HFFc6 (cell line): ENCODE results near the gene AMN. TPM values are rescaled to one million over a fixed set of nuclear protein-coding genes. Genes with fewer than 3 reads are reported as not detected.

Experiments
- DNase-seq: peaks from one replicate; pipeline ENCODE4 v3.0.0-alpha.2; 2018
- H3K27ac Mint-ChIP-seq: 2 replicates; pipeline ENCODE4 v1.8.0; 2020; ENCODE audit warnings: mild to moderate bottlenecking, mixed read lengths
- H3K27me3 Mint-ChIP-seq: 2 replicates; pipeline ENCODE4 v1.8.0; 2021; ENCODE audit warnings: mild to moderate bottlenecking, moderate library complexity, mixed read lengths; ENCODE audit not compliant: insufficient read depth
- H3K36me3 Mint-ChIP-seq: 2 replicates; pipeline ENCODE4 v1.8.0; 2021; ENCODE audit warnings: low read depth, mixed read lengths
- H3K4me1 Mint-ChIP-seq: 2 replicates; pipeline ENCODE4 v1.8.0; 2020; ENCODE audit warnings: low read depth, mixed read lengths
- H3K4me3 Mint-ChIP-seq: 2 replicates; pipeline ENCODE4 v1.8.0; 2020; ENCODE audit warnings: mild to moderate bottlenecking, moderate library complexity, mixed read lengths
- H3K9me3 Mint-ChIP-seq: 2 replicates; pipeline ENCODE4 v1.8.0; 2020; ENCODE audit warnings: mild to moderate bottlenecking, mixed read lengths
- CTCF ChIP-seq: fragments of 200-600 bp; sonication (generic); IDR thresholded peaks from 2 replicates; pipeline ENCODE4 v1.5.0; 2021; ENCODE audit warnings: antibody characterized with exemption, mild to moderate bottlenecking
- total RNA-seq, 6 experiments: library from RNA; stranded (reverse); fragmentation: NEBNext Ultra II Directional; extraction: Animal tissue kit (Norgen Biotek cat#: 25700); gene quantifications; 2 replicates in 1 of 6; 3 replicates in 5 of 6; pipeline ENCODE4 v1.2.3, GENCODE V29; 2021

Gene AMN
- total RNA-seq, 6 experiments from 2014 or later = not detected

GRCh38 chr14:102878970-102879460, 43.4 kb upstream of the AMN start:
- no peaks in the 10 kb centered on the region; the same call in 1 of the 2 replicates for H3K27me3 Mint-ChIP-seq
- TF ChIP-seq CTCF = 0 out of 2 replicates have a peak, but pooled peaks have one; percentile 6
- H3K4me3 Mint-ChIP-seq = no peak overlapping the region
- peak; percentile 23 for DNase-seq
- no peaks in the 10 kb centered on the region for H3K9me3 Mint-ChIP-seq
- H3K36me3 Mint-ChIP-seq = peaks cover 11% of the 10 kb centered on the region
- no peaks in the 10 kb centered on the region for H3K4me1 Mint-ChIP-seq
- H3K27ac Mint-ChIP-seq = peak overlapping the region; percentile 57; the same call in 1 of the 2 replicates

GRCh38 chr14:102882226-102882906, 40.1 kb upstream of the AMN start:
- Mint-ChIP-seq H3K4me1 (no peaks in the 10 kb centered on the region), H3K27ac (no peak overlapping the region), H3K9me3 (no peaks in the 10 kb centered on the region), H3K4me3 (no peak overlapping the region), H3K36me3 (peaks cover 10% of the 10 kb centered on the region), H3K27me3 (peaks cover 2% of the 10 kb centered on the region; the same call in 1 of the 2 replicates)
- no peak for TF ChIP-seq CTCF
- no peak for DNase-seq

GRCh38 chr14:102883089-102883541, 39.3 kb upstream of the AMN start:
- H3K27ac Mint-ChIP-seq = no peak overlapping the region
- H3K36me3 Mint-ChIP-seq = peaks cover 10% of the 10 kb centered on the region
- no peak for TF ChIP-seq CTCF
- peaks cover 2% of the 10 kb centered on the region; the same call in 1 of the 2 replicates for H3K27me3 Mint-ChIP-seq
- no peak overlapping the region for H3K4me3 Mint-ChIP-seq
- no peak for DNase-seq
- H3K4me1 Mint-ChIP-seq = no peaks in the 10 kb centered on the region
- H3K9me3 Mint-ChIP-seq = no peaks in the 10 kb centered on the region

- no peaks in the 10 kb centered on the region for H3K9me3 Mint-ChIP-seq
- no peak overlapping the region for H3K4me3 Mint-ChIP-seq
- DNase-seq = no peak
- TF ChIP-seq CTCF = no peak
- no peaks in the 10 kb centered on the region for H3K4me1 Mint-ChIP-seq
- peaks cover 10% of the 10 kb centered on the region for H3K36me3 Mint-ChIP-seq
- peaks cover 2% of the 10 kb centered on the region; the same call in 1 of the 2 replicates for H3K27me3 Mint-ChIP-seq
- no peak overlapping the region for H3K27ac Mint-ChIP-seq
Observed at GRCh38 chr14:102883554-102883953, 38.9 kb upstream of the AMN start.

GRCh38 chr14:102885737-102886447, 36.6 kb upstream of the AMN start:
- H3K9me3 Mint-ChIP-seq = no peaks in the 10 kb centered on the region

More at GRCh38 chr14:102885737-102886447, 36.6 kb upstream of the AMN start:
- no peak overlapping the region for H3K4me3 Mint-ChIP-seq
- DNase-seq = no peak
- TF ChIP-seq CTCF = no peak
- H3K27ac Mint-ChIP-seq = no peak overlapping the region
- no peaks in the 10 kb centered on the region for H3K4me1 Mint-ChIP-seq
- H3K27me3 Mint-ChIP-seq = peaks cover 2% of the 10 kb centered on the region; the same call in 1 of the 2 replicates
- peaks cover 10% of the 10 kb centered on the region for H3K36me3 Mint-ChIP-seq
